ENCODE measurements around the gene BAZ1A.

BAZ1A gene

GRCh38 chr14:34875031-34875922, at the start of gene BAZ1A:
Gene BAZ1A, minus strand, starts transcription at chr14:34875360. Its CDS starts 756 bp downstream, at chr14:34874604.
- peak; percentile 78 for DNase-seq (ENCODE audit: low spot score)

- DNase-seq (ENCODE audit: low spot score): no peak
Measured at GRCh38 chr14:34920339-34920738, 45.2 kb upstream of the BAZ1A start.

- DNase-seq (ENCODE audit: low spot score): no peak
Measured at GRCh38 chr14:34913619-34914018, 38.5 kb upstream of the BAZ1A start.

- DNase-seq (ENCODE audit: low spot score): no peak
Measured at GRCh38 chr14:34912966-34913365, 37.8 kb upstream of the BAZ1A start.

- no peak for DNase-seq (ENCODE audit: low spot score)
Measured at GRCh38 chr14:34912182-34912581, 37.0 kb upstream of the BAZ1A start.

GRCh38 chr14:34911209-34912150, 36.3 kb upstream of the BAZ1A start:
- DNase-seq (ENCODE audit: low spot score): no peak

GRCh38 chr14:34906287-34906686, 31.1 kb upstream of the BAZ1A start:
- DNase-seq (ENCODE audit: low spot score): no peak

- DNase-seq (ENCODE audit: low spot score): no peak
Measured at GRCh38 chr14:34895277-34895676, 20.1 kb upstream of the BAZ1A start.

- no peak for DNase-seq (ENCODE audit: low spot score)
Measured at GRCh38 chr14:34890937-34891336, 15.8 kb upstream of the BAZ1A start.

GRCh38 chr14:34888186-34888585, 13.0 kb upstream of the BAZ1A start:
- no peak for DNase-seq (ENCODE audit: low spot score)

- no peak for DNase-seq (ENCODE audit: low spot score)
Measured at GRCh38 chr14:34883954-34884353, 8.8 kb upstream of the BAZ1A start.

GRCh38 chr14:34874386-34875030, 652 bp downstream of the BAZ1A start:
- DNase-seq (ENCODE audit: low spot score): peak; percentile 50

- peak; percentile 84 for DNase-seq (ENCODE audit: low spot score)
Measured at GRCh38 chr14:34873589-34874385, 1.4 kb downstream of the BAZ1A start.

- DNase-seq (ENCODE audit: low spot score): no peak
Measured at GRCh38 chr14:34872822-34873588, 2.2 kb downstream of the BAZ1A start.

GRCh38 chr14:34867199-34867598, 8.0 kb downstream of the BAZ1A start:
- DNase-seq (ENCODE audit: low spot score): no peak

- no peak for DNase-seq (ENCODE audit: low spot score)
Measured at GRCh38 chr14:34865889-34866574, 9.1 kb downstream of the BAZ1A start.

- no peak for DNase-seq (ENCODE audit: low spot score)
Measured at GRCh38 chr14:34863844-34864243, 11.3 kb downstream of the BAZ1A start.

- no peak for DNase-seq (ENCODE audit: low spot score)
Measured at GRCh38 chr14:34858765-34859164, 16.4 kb downstream of the BAZ1A start.

GRCh38 chr14:34857689-34858449, 17.3 kb downstream of the BAZ1A start:
- DNase-seq (ENCODE audit: low spot score): no peak

Measured in putamen (tissue), 1 donor.